Measurements from ENCODE around the gene BOK. TPM values are rescaled to one million over a fixed set of nuclear protein-coding genes. Genes with fewer than 3 reads are reported as not detected.

The BOK gene
- total RNA-seq, 1 experiment from 2014 or later: 33.9 TPM

GRCh38 chr2:241564596-241565410 lies 6.3 kb downstream of the BOK start:
- Mint-ChIP-seq H3K27ac (no peak overlapping the region), H3K4me1 (peaks cover 4 to 18% of the 10 kb centered on the region in 2 experiments), H3K4me3 (no peak overlapping the region), H3K9me3 (no peaks in the 10 kb centered on the region), H3K27me3 (ENCODE audit: low read depth) (no peaks in the 10 kb centered on the region), H3K36me3 (ENCODE audit: insufficient read depth in 1 of 3, low read depth in 3 of 3) (peaks cover 0 to 9% (median 8%) of the 10 kb centered on the region in 3 experiments; a peak in 4 of 7 replicates)
- Histone ChIP-seq H2AK5ac (ENCODE audit: insufficient read length, low read length) (no peak overlapping the region), H3T11ph (ENCODE audit: low read length) (no peak overlapping the region), H4K91ac (ENCODE audit: insufficient read length, low read depth, low read length) (no peak overlapping the region), H2BK20ac (ENCODE audit: low read depth, low read length, poor library complexity, severe bottlenecking) (no peak overlapping the region), H3K79me2 (ENCODE audit: insufficient read depth, low read length) (no peaks in the 10 kb centered on the region; the same call in 1 of the 2 replicates), H2AFZ (ENCODE audit: low read length) (no peak overlapping the region), H3K23ac (ENCODE audit: insufficient read length, low read depth, low read length) (no peak overlapping the region), H2BK15ac (ENCODE audit: low read depth, low read length) (no peak overlapping the region), H3K4me1 (ENCODE audit: insufficient read depth, low read length) (no peaks in the 10 kb centered on the region), H3K27ac (ENCODE audit: insufficient read length, low read depth, low read length) (no peak overlapping the region), H2BK120ac (ENCODE audit: low read depth, low read length, poor library complexity, severe bottlenecking) (no peak overlapping the region), H2BK5ac (ENCODE audit: insufficient read length, low read length) (no peak overlapping the region), H3K79me1 (ENCODE audit: insufficient read depth, low read depth, low read length, poor library complexity, severe bottlenecking) (peaks cover 2% of the 10 kb centered on the region), H3K4me2 (ENCODE audit: insufficient read depth, insufficient read length, low read length) (no peak overlapping the region), H3K14ac (ENCODE audit: insufficient read depth, low read length) (no peak overlapping the region), H3K27me3 (ENCODE audit: insufficient read depth, low read length) (no peaks in the 10 kb centered on the region), H3K9me3 (ENCODE audit: control insufficient read depth, low read depth, low read length) (no peaks in the 10 kb centered on the region), H3K4ac (ENCODE audit: low read depth, low read length) (no peak overlapping the region), H3K23me2 (ENCODE audit: insufficient read length, low read depth, low read length, poor library complexity, severe bottlenecking) (peaks cover 3% of the 10 kb centered on the region), H3K56ac (ENCODE audit: insufficient read length, low read depth, low read length) (no peak overlapping the region), H4K20me1 (ENCODE audit: control insufficient read depth, insufficient read depth, insufficient read length) (no peaks in the 10 kb centered on the region), H3K9ac (ENCODE audit: extremely low read depth, insufficient read length, low read length) (no peak overlapping the region), H2BK12ac (ENCODE audit: insufficient read length, low read depth, low read length) (no peak overlapping the region), H3K18ac (ENCODE audit: insufficient read length, low read depth, low read length) (no peak overlapping the region), H4K8ac (replicated peaks; ENCODE audit: insufficient read length, low read depth, low read length) (no peak overlapping the region), H4K5ac (ENCODE audit: insufficient read length, low read depth, low read length) (no peak overlapping the region)
- TF ChIP-seq CTCF (conservative IDR thresholded peaks at IDR 0.05): no peak
- peak; percentile 30 for DNase-seq
- no CpG with 5 or more reads among the region's 36 CpGs for WGBS (ENCODE audit: extremely low coverage, insufficient read length, low lambda C conversion rate)
